Stimulated activated CD8-positive, alpha-beta memory T cell treated with anti-CD3 and anti-CD28 coated beads, Interleukin-15, amount 100 ng/mL, for 1 hour (primary cell): ENCODE results near the gene TUB.

Source experiments
- DNase-seq: peaks from one replicate; pipeline ENCODE4 v3.0.0-alpha.2; 2020; ENCODE audit warnings: low read depth

Gene TUB

DNA sequence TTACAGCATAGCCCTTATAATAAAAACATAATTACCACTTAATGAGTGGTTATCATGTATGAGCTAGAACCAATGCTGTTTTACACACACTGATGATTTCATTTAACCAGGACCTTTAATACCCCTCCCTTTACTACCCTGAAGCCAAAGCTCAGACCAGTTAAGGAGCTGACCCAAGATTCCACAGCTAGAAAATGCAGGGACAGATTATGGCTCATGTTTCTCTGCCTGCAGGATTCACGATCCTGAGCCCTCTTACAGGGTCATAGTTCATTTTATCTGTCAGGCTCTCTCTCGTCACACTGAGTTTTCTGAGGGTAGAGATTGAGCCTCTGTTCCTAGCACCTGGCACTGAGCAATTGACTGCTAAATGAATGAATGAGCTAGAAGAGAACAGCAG, 27.4 kb downstream of the TUB start:
- DNase-seq: no peak

GRCh38 chr11:8109675-8110074, 28.7 kb downstream of the TUB start:
- DNase-seq: no peak

GRCh38 chr11:8110396-8110795, 29.4 kb downstream of the TUB start:
- DNase-seq: no peak

- DNase-seq: no peak
Measured at GRCh38 chr11:8111636-8112035, 30.6 kb downstream of the TUB start.

GRCh38 chr11:8122173-8122764, 41.3 kb downstream of the TUB start:
- DNase-seq: no peak

- no peak for DNase-seq
Measured at GRCh38 chr11:8126649-8127289, 45.8 kb downstream of the TUB start.

- DNase-seq: no peak
Measured at GRCh38 chr11:8127447-8127846, 46.4 kb downstream of the TUB start.

DNA sequence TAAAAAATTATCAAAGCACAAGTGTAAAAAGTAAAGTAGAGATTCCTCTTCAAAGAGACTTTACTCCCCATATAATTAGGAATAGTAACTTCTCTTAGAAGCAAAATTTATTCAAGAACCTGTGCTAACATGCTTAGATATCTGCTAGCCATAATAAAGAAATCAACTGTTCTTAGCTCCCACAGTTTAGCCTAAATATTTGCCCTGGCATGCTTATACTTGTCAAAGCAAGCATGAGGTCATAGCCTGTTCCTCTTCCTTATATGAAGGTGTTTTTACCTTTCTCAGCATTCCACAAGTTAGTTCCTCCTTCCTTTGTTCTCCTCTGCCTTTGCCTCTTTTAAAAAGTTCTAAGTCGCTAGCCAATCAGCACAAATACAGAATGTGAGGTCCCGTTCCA, 57.5 kb downstream of the TUB start:
- no peak for DNase-seq

- DNase-seq: no peak
Measured at GRCh38 chr11:8149726-8150125, 68.7 kb downstream of the TUB start.
